IMR-90 (cell line): ENCODE results near the gene KCNMA1. TPM values are rescaled to one million over a fixed set of nuclear protein-coding genes. Genes with fewer than 3 reads are reported as not detected.

Source experiments
- ATAC-seq: fragments of 200-7000 bp; cut with Tn5 transposase; 2 replicates; pipeline ENCODE4 v1.9.1; 2020; ENCODE audit warnings: low read depth, mild to moderate bottlenecking, moderate library complexity
- BruUV-seq: library from RNA; stranded (reverse); fragments of 400-500 nt; replicated peaks from 2 replicates; lab custom pipeline; 2021; lab: Mats Ljungman, UMichigan
- CTCF ChIA-PET: fragments of 300-600 bp; formaldehyde crosslinking; extraction: SDS; loops from one replicate; lab custom pipeline; 2021; ENCODE audit warnings: antibody characterized with exemption; lab: Yijun Ruan, JAX
- POLR2A ChIA-PET: fragments of 300-600 bp; sonication (Branson Sonifier 250); formaldehyde crosslinking; loops from one replicate; lab custom pipeline; 2022; ENCODE audit warnings: antibody characterized with exemption; ENCODE audit not compliant: unreplicated experiment; lab: Charles Lee
- DNase-seq: peaks from one replicate; pipeline ENCODE4 v3.0.0; 2013
- H2AFZ ChIP-seq: replicated peaks from 2 replicates; pipeline ENCODE3; 2013; ENCODE audit warnings: low read length, mild to moderate bottlenecking; ENCODE audit not compliant: poor library complexity
- H2AK5ac ChIP-seq: 2 replicates; pipeline ENCODE4 v1.6.1; 2013; ENCODE audit warnings: low read depth, low read length, inconsistent platforms
- H2AK9ac ChIP-seq: replicated peaks from 2 replicates; pipeline ENCODE3; 2013; ENCODE audit warnings: mild to moderate bottlenecking, low read depth, low read length, moderate library complexity; ENCODE audit not compliant: poor library complexity
- H2BK120ac ChIP-seq: 2 replicates; pipeline ENCODE4 v1.6.1; 2013; ENCODE audit warnings: low read depth, low read length, inconsistent platforms
- H2BK15ac ChIP-seq: 3 replicates; pipeline ENCODE4 v1.6.1; 2013; ENCODE audit warnings: low read depth, low read length, inconsistent platforms
- H2BK20ac ChIP-seq: 2 replicates; pipeline ENCODE4 v1.6.1; 2013; ENCODE audit warnings: low read depth, mild to moderate bottlenecking, inconsistent platforms, low read length, moderate library complexity
- H2BK5ac ChIP-seq: 2 replicates; pipeline ENCODE4 v1.6.1; 2013; ENCODE audit warnings: mild to moderate bottlenecking, low read depth, low read length, inconsistent platforms; ENCODE audit not compliant: poor library complexity, severe bottlenecking
- H3K14ac ChIP-seq: replicated peaks from 2 replicates; pipeline ENCODE4 v1.6.1; 2013; ENCODE audit warnings: low read depth, low read length, inconsistent platforms
- H3K18ac ChIP-seq: 2 replicates; pipeline ENCODE4 v1.6.1; 2013; ENCODE audit warnings: low read depth, low read length, control low read depth
- H3K23ac ChIP-seq: 2 replicates; pipeline ENCODE4 v1.6.1; 2013; ENCODE audit warnings: low read depth, low read length, inconsistent platforms
- H3K27ac ChIP-seq: 2 replicates; pipeline ENCODE4 v1.5.1; 2013; ENCODE audit warnings: mild to moderate bottlenecking, control low read depth, low read length; ENCODE audit not compliant: insufficient read depth
- H3K27me3 ChIP-seq: 2 replicates; pipeline ENCODE4 v1.6.1; 2013; ENCODE audit warnings: low read length; ENCODE audit not compliant: control insufficient read depth, insufficient read depth
- H3K36me3 ChIP-seq: 2 replicates; pipeline ENCODE4 v1.6.1; 2013; ENCODE audit warnings: low read length, mixed read lengths; ENCODE audit not compliant: control insufficient read depth, insufficient read depth
- H3K4ac ChIP-seq: 2 replicates; pipeline ENCODE4 v1.6.1; 2013; ENCODE audit warnings: low read depth, low read length, inconsistent platforms
- H3K4me1 ChIP-seq: 2 replicates; pipeline ENCODE4 v1.6.1; 2013; ENCODE audit warnings: low read length, mixed read lengths; ENCODE audit not compliant: control insufficient read depth, insufficient read depth
- H3K4me2 ChIP-seq: 2 replicates; pipeline ENCODE4 v1.6.1; 2013; ENCODE audit warnings: low read depth, mild to moderate bottlenecking, control low read depth, low read length, moderate library complexity
- H3K4me3 ChIP-seq: 2 replicates; pipeline ENCODE4 v1.5.1; 2013; ENCODE audit warnings: low read depth, mild to moderate bottlenecking, control low read depth, low read length, moderate library complexity; ENCODE audit not compliant: insufficient read depth
- H3K56ac ChIP-seq: 2 replicates; pipeline ENCODE4 v1.6.1; 2013; ENCODE audit warnings: low read length, inconsistent platforms; ENCODE audit not compliant: insufficient read depth; ENCODE audit errors: extremely low read depth
- H3K79me1 ChIP-seq, 2 experiments: 2 replicates each; pipeline ENCODE4 v1.6.1; 2013; ENCODE audit warnings: low read length in 2 of 2, inconsistent platforms in 1 of 2, low read depth in 1 of 2
- H3K9ac ChIP-seq: 2 replicates; pipeline ENCODE4 v1.6.1; 2013; ENCODE audit warnings: low read depth, low read length, control low read depth
- H3K9me1 ChIP-seq: 2 replicates; pipeline ENCODE4 v1.6.1; 2013; ENCODE audit warnings: low read length, inconsistent platforms; ENCODE audit not compliant: insufficient read depth
- H3K9me3 ChIP-seq: 2 replicates; pipeline ENCODE4 v1.6.1; 2013; ENCODE audit warnings: low read length; ENCODE audit not compliant: control insufficient read depth, insufficient read depth
- H4K20me1 ChIP-seq: 2 replicates; pipeline ENCODE4 v1.6.1; 2013; ENCODE audit warnings: low read length, inconsistent platforms; ENCODE audit not compliant: insufficient read depth
- H4K5ac ChIP-seq: 2 replicates; pipeline ENCODE4 v1.6.1; 2013; ENCODE audit warnings: mild to moderate bottlenecking, low read depth, low read length, control low read depth
- H4K8ac ChIP-seq, 2 experiments: 2 replicates each; pipeline ENCODE4 v1.6.1; 2013; ENCODE audit warnings: low read depth in 2 of 2, low read length in 2 of 2, control low read depth in 1 of 2, inconsistent platforms in 1 of 2
- H4K91ac ChIP-seq: 2 replicates; pipeline ENCODE4 v1.6.1; 2013; ENCODE audit warnings: low read depth, low read length, inconsistent platforms; ENCODE audit not compliant: insufficient read depth
- POLR2A ChIP-seq: IDR thresholded peaks from 2 replicates; pipeline ENCODE4 v1.6.1; 2012; ENCODE audit warnings: mild to moderate bottlenecking, low read depth, low read length
- RAD21 ChIP-seq: IDR thresholded peaks from 2 replicates; pipeline ENCODE4 v1.6.1; 2012; ENCODE audit warnings: low read length, improper control_type of control experiment
- RCOR1 ChIP-seq: IDR thresholded peaks from 2 replicates; pipeline ENCODE4 v1.6.1; 2012; ENCODE audit warnings: mild to moderate bottlenecking, low read length, improper control_type of control experiment; ENCODE audit not compliant: insufficient replicate concordance
- dilution Hi-C: fragments of 300-500 bp; cut with HindIII; formaldehyde crosslinking; loops from one replicate; pipeline ENCODE4 v1.14.3; 2018; ENCODE audit warnings: low sequenced_read_pairs; ENCODE audit not compliant: unreplicated experiment
- in situ Hi-C: fragments of 300-500 bp; cut with MboI; formaldehyde crosslinking; loops from 3 replicates; pipeline ENCODE4 v1.14.3; 2019; ENCODE audit warnings: low sequenced_read_pairs, inconsistent platforms, mixed read lengths
- intact Hi-C: fragments of 100-400 bp; cut with micrococcal nuclease; formaldehyde crosslinking; loops from 2 replicates; pipeline ENCODE4 v1.10.0; 2022
- polyA plus RNA-seq, 3 experiments: library from polyadenylated mRNA; depleted of rRNA; stranded (reverse); fragments of >200 nt; gene quantifications; 2 replicates each; pipeline ENCODE4 v1.2.3, GENCODE V29; 2012; ENCODE audit warnings: low replicate concordance in 1 of 3
- total RNA-seq: library from RNA; depleted of rRNA; stranded (reverse); fragments of >200 nt; gene quantifications from 2 replicates; pipeline ENCODE4 v1.2.3, GENCODE V29; 2012

Gene KCNMA1
- total and polyA plus RNA-seq, 2 of the 4 experiments (the other 2 are of a cell fraction), result 25.6 to 29.6 TPM

GRCh38 chr10:77363210-77363609 lies 274.4 kb downstream of the KCNMA1 start:
- no peak for DNase-seq

More at GRCh38 chr10:77363210-77363609, 274.4 kb downstream of the KCNMA1 start:
- Histone ChIP-seq H4K5ac (no peak overlapping the region), H3K79me1 (peaks cover 0 to 5% of the 10 kb centered on the region in 2 experiments; a peak in 1 of 4 replicates), H2AFZ (no peak overlapping the region), H4K20me1 (no peaks in the 10 kb centered on the region), H3K9ac (no peak overlapping the region), H3K14ac (no peak overlapping the region), H3K4me3 (no peak overlapping the region), H2BK15ac (no peak overlapping the region), H3K4me1 (0 out of 2 replicates have a peak, but pooled peaks cover 1% of the 10 kb centered on the region), H3K27ac (no peak overlapping the region), H3K4ac (no peak overlapping the region), H4K8ac (no peak overlapping the region), H2AK5ac (no peak overlapping the region), H3K23ac (no peak overlapping the region), H3K36me3 (no peaks in the 10 kb centered on the region), H3K9me3 (no peaks in the 10 kb centered on the region), H2BK20ac (no peak overlapping the region), H4K91ac (no peak overlapping the region), H2BK120ac (no peak overlapping the region), H3K4me2 (no peak overlapping the region), H2BK5ac (no peak overlapping the region), H3K18ac (no peak overlapping the region), H3K9me1 (peaks cover 11% of the 10 kb centered on the region), H2AK9ac (no peak overlapping the region), H3K27me3 (no peaks in the 10 kb centered on the region), H3K56ac (no peak overlapping the region)
- TF ChIP-seq RCOR1 (no peak), POLR2A (no peak), RAD21 (no peak)
- intact Hi-C loops (no loop called here), dilution Hi-C loops (no loop called here), in situ Hi-C loops (no loop called here)
- ChIA-PET POLR2A (no interaction called here), CTCF (no interaction called here)
- no peak for ATAC-seq
- BruUV-seq, result no TSS peak
